B cell (primary cell): Measurements from ENCODE around the gene CBX6. TPM values are rescaled to one million over a fixed set of nuclear protein-coding genes. Genes with fewer than 3 reads are reported as not detected.
A peak's percentile ranks its signal among the peaks of the same experiment; 100 is the strongest.

Source experiments
- ATAC-seq: fragments of 200-7000 bp; cut with Tn5 transposase; one replicate; pipeline ENCODE4 v1.10.0; 2021; ENCODE audit warnings: low read depth, mild to moderate bottlenecking, moderate number of reproducible peaks, moderate library complexity
- CTCF ChIA-PET: fragments of 350-600 bp; sonication (Branson Sonifier 250); formaldehyde crosslinking; loops from one replicate; lab custom pipeline; 2021; ENCODE audit warnings: antibody characterized with exemption, inconsistent platforms; lab: Charles Lee
- POLR2A ChIA-PET: fragments of 350-600 bp; sonication (Branson Sonifier 250); formaldehyde crosslinking; loops from one replicate; lab custom pipeline; 2021; ENCODE audit warnings: antibody characterized with exemption; lab: Charles Lee
- DNase-seq: peaks from one replicate; pipeline ENCODE4 v3.0.0; 2013
- H2AFZ ChIP-seq: 2 replicates; pipeline ENCODE4 v1.6.1; 2012; ENCODE audit warnings: mild to moderate bottlenecking, low read depth, low read length; ENCODE audit not compliant: insufficient read depth, poor library complexity, severe bottlenecking
- H3K27ac ChIP-seq, 2 donors: 1 replicate in 1 of 2; 2 replicates in 1 of 2; pipeline ENCODE4 v1.5.1; 2012 to 2013; ENCODE audit warnings: low read length in 2 of 2, mild to moderate bottlenecking in 2 of 2, moderate library complexity in 1 of 2
- H3K27me3 ChIP-seq, 4 experiments: fragments of 200-600 bp in 1 of 4; sonication (generic) in 1 of 4; replicated peaks in 1 of 4; 1 replicate in 2 of 4; 2 replicates in 2 of 4; pipeline versions ENCODE4 v1.6.1 to v1.7.0; 2013 to 2016; ENCODE audit warnings: low read length in 3 of 4, mild to moderate bottlenecking in 2 of 4, mixed read lengths in 1 of 4, moderate library complexity in 1 of 4; ENCODE audit not compliant: insufficient read depth in 4 of 4, control insufficient read depth in 3 of 4; ENCODE audit errors: control extremely low read depth in 1 of 4
- H3K36me3 ChIP-seq, 2 experiments: replicated peaks in 1 of 2; 1 replicate in 1 of 2; 2 replicates in 1 of 2; pipeline versions ENCODE4 v1.6.1 to v1.7.1; 2013; ENCODE audit warnings: low read length in 1 of 2; ENCODE audit not compliant: insufficient read depth in 2 of 2, control insufficient read depth in 1 of 2; ENCODE audit errors: control extremely low read depth in 1 of 2, extremely low read depth in 1 of 2
- H3K4me1 ChIP-seq, 2 donors: fragments of 200-600 bp in 1 of 2; sonication (generic) in 1 of 2; 1 replicate in 1 of 2; 2 replicates in 1 of 2; pipeline versions ENCODE4 v1.5.1 to v1.6.1; 2013 to 2017; ENCODE audit warnings: low read length in 2 of 2; ENCODE audit not compliant: control insufficient read depth in 2 of 2, insufficient read depth in 2 of 2
- H3K4me2 ChIP-seq: replicated peaks from 2 replicates; pipeline ENCODE3; 2012; ENCODE audit warnings: mild to moderate bottlenecking, low read depth, low read length; ENCODE audit not compliant: poor library complexity, severe bottlenecking
- H3K4me3 ChIP-seq, 5 experiments: fragments of 200-600 bp in 1 of 5; sonication (generic) in 1 of 5; 1 replicate in 3 of 5; 2 replicates in 2 of 5; pipeline versions ENCODE4 v1.5.1 to v1.7.0; 2011 to 2016; ENCODE audit warnings: low read length in 4 of 5, mild to moderate bottlenecking in 4 of 5, low read depth in 2 of 5, control low read depth in 1 of 5, moderate library complexity in 1 of 5; ENCODE audit not compliant: insufficient read depth in 1 of 5; ENCODE audit errors: control extremely low read depth in 1 of 5, extremely low read depth in 1 of 5
- H3K79me2 ChIP-seq: fragments of 200-600 bp; sonication (generic); one replicate; pipeline ENCODE4 v1.6.0; 2016; ENCODE audit warnings: low read length; ENCODE audit not compliant: control insufficient read depth, insufficient read depth
- H3K9ac ChIP-seq: fragments of 200-600 bp; sonication (generic); 2 replicates; pipeline ENCODE4 v1.6.1; 2017; ENCODE audit warnings: mild to moderate bottlenecking, low read length, moderate library complexity
- H3K9me3 ChIP-seq, 3 donors: one replicate each; pipeline versions ENCODE4 v1.6.1 to v1.7.1; 2013; ENCODE audit warnings: low read length in 2 of 3; ENCODE audit not compliant: control insufficient read depth in 2 of 3, insufficient read depth in 1 of 3; ENCODE audit errors: control extremely low read depth in 1 of 3
- H4K20me1 ChIP-seq: 2 replicates; pipeline ENCODE4 v1.6.0; 2012; ENCODE audit warnings: mild to moderate bottlenecking, low read length; ENCODE audit not compliant: insufficient read depth, control insufficient read depth, poor library complexity, severe bottlenecking
- H3K27ac Mint-ChIP-seq: one replicate; pipeline ENCODE4 v1.8.0; 2021; ENCODE audit warnings: mixed read lengths
- H3K27me3 Mint-ChIP-seq: one replicate; pipeline ENCODE4 v1.8.0; 2021; ENCODE audit warnings: mixed read lengths
- H3K4me1 Mint-ChIP-seq: one replicate; pipeline ENCODE4 v1.8.0; 2021; ENCODE audit warnings: mixed read lengths
- H3K4me3 Mint-ChIP-seq: one replicate; pipeline ENCODE4 v1.8.0; 2021; ENCODE audit warnings: mixed read lengths
- H3K9me3 Mint-ChIP-seq: one replicate; pipeline ENCODE4 v1.8.0; 2022; ENCODE audit warnings: mixed read lengths; ENCODE audit not compliant: insufficient read depth
- EZH2 ChIP-seq: IDR thresholded peaks from 2 replicates; pipeline ENCODE4 v1.6.1; 2012; ENCODE audit warnings: borderline replicate concordance, low read depth, mild to moderate bottlenecking, moderate library complexity, low read length; ENCODE audit not compliant: insufficient read depth, poor library complexity, severe bottlenecking
- WGBS: methylation state at CpG from one replicate; pipeline ENCODE4 v1.1.5; 2013; ENCODE audit warnings: missing lambda C conversion rate; ENCODE audit not compliant: insufficient coverage; 5-methylcytosine and 5-hydroxymethylcytosine counted together
- intact Hi-C: fragments of 100-400 bp; cut with micrococcal nuclease; formaldehyde crosslinking; loops from one replicate; pipeline ENCODE4 v1.10.0; 2022
- polyA plus RNA-seq: library from polyadenylated mRNA; depleted of rRNA; stranded (reverse); fragments of >200 nt; gene quantifications from 2 replicates; pipeline ENCODE4 v1.2.3, GENCODE V29; 2012
- total RNA-seq, 2 donors: library from RNA; stranded (reverse); fragments of 120-200 nt in 1 of 2; gene quantifications; 1 replicate in 1 of 2; 2 replicates in 1 of 2; pipeline versions ENCODE4 v1.2.3 to v1.2.4, GENCODE V29; 2013 to 2022
- TF ChIP-seq, protein P1 (sequence below): fragments of 200-600 bp; IDR thresholded peaks from one replicate; pipeline ENCODE4 v1.8.0; 2022; ENCODE audit warnings: antibody characterized with exemption, mild to moderate bottlenecking

CBX6 gene
- total and polyA plus RNA-seq, 2 donors (not counting 1 experiment from before 2014, with no cell fraction given) = 14.9 to 55.1 TPM

DNA sequence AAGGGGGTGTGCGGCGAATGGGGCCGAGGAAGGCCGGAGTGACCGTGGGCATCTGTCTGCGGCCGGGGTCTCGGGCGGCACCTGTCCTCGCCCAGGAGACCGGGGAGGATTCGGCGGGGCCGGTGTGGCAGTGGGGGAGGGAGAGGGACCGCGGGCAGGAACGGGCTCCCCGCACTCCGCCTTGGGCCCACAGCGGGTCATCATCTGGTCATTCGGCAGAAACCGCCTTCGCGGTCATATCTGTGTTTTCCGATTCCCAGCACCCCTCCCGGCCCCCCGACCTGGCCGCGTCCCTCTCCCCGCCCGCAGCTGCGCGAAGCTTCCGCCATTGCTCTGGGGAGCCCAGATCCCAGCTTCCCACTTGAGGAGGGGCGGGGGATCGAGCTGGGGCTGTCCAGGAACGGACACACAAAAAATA, 824 bp upstream of the CBX6 start:
- H3K4me2 ChIP-seq = peak overlapping the region; percentile 98
- H3K9ac ChIP-seq = peak overlapping the region; percentile 87
- peaks cover 14% of the 10 kb centered on the region for H3K79me2 ChIP-seq
- H3K27ac ChIP-seq = peak overlapping the region in 1 of 2 donors; percentile 49
- TF ChIP-seq, protein P1, sequence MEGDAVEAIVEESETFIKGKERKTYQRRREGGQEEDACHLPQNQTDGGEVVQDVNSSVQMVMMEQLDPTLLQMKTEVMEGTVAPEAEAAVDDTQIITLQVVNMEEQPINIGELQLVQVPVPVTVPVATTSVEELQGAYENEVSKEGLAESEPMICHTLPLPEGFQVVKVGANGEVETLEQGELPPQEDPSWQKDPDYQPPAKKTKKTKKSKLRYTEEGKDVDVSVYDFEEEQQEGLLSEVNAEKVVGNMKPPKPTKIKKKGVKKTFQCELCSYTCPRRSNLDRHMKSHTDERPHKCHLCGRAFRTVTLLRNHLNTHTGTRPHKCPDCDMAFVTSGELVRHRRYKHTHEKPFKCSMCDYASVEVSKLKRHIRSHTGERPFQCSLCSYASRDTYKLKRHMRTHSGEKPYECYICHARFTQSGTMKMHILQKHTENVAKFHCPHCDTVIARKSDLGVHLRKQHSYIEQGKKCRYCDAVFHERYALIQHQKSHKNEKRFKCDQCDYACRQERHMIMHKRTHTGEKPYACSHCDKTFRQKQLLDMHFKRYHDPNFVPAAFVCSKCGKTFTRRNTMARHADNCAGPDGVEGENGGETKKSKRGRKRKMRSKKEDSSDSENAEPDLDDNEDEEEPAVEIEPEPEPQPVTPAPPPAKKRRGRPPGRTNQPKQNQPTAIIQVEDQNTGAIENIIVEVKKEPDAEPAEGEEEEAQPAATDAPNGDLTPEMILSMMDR = no peak
- TF ChIP-seq EZH2 = no peak
- ChIA-PET POLR2A (interaction anchor here (1.7 kb wide), 1 partner anchor 446 kb away, joined by 7 read pairs; the partner anchor contains the start of gene RPL3), CTCF (interaction anchor here (1.5 to 1.8 kb wide), 3 partner anchors 104 to 130 kb away, joined by 3 to 10 read pairs (median 4); partner anchors contain the start of gene APOBEC3B)
- intact Hi-C loops = loop anchor here (1.0 to 10.0 kb wide), 8 partner anchors 109 to 1304 kb away; partner anchors contain the start of genes APOBEC3B, ATF4, CBX7 and CSNK1E
- H3K27me3 Mint-ChIP-seq = peaks cover 20% of the 10 kb centered on the region
- ATAC-seq = no peak
- peaks cover 49% of the 10 kb centered on the region for H3K4me1 Mint-ChIP-seq
- H3K4me1 ChIP-seq = peaks cover 31 to 49% of the 10 kb centered on the region in 2 donors
- H3K27me3 ChIP-seq = peaks cover 0 to 24% (median 8%) of the 10 kb centered on the region in 4 experiments
- 0% methylated on average over 34 of the region's 37 CpGs for WGBS
- H3K9me3 Mint-ChIP-seq = no peaks in the 10 kb centered on the region
- peak overlapping the region; percentile 91 for H2AFZ ChIP-seq
- no peaks in the 10 kb centered on the region for H3K9me3 ChIP-seq
- peak; percentile 51 for DNase-seq
- H3K4me3 Mint-ChIP-seq = peak overlapping the region; percentile 91
- H4K20me1 ChIP-seq = peaks cover 31% of the 10 kb centered on the region
- H3K36me3 ChIP-seq = peaks cover 0 to 14% of the 10 kb centered on the region in 2 experiments
- peak overlapping the region; percentile 65 to 93 (median 75) for H3K4me3 ChIP-seq
- peak overlapping the region; percentile 85 for H3K27ac Mint-ChIP-seq
